GM19452 (cell line): Measurements from ENCODE around the gene ATP2B1.
"Not testable (repeated sequence)": the region's sequence is repeated elsewhere in the genome, so short reads cannot be mapped to it uniquely, and the experiment has no call there.

ENCODE experiments used
- ATAC-seq: cut with Tn5 transposase; IDR thresholded peaks from one replicate; pipeline ENCODE4 v1.9.1; 2021; ENCODE audit not compliant: unreplicated experiment

The ATP2B1 gene

GRCh38 chr12:89708565-89709156 is at the start of gene ATP2B1:
ATP2B1 (minus strand) TSS chr12:89708838; CDS start chr12:89655886, 52,952 bp downstream.
- peak; percentile 53 for ATAC-seq

GRCh38 chr12:89757987-89758386 is 49.3 kb upstream of the ATP2B1 start:
- not testable (repeated sequence) for ATAC-seq

- peak; percentile 88 for ATAC-seq
Observed at GRCh38 chr12:89756585-89757398, 48.2 kb upstream of the ATP2B1 start.

- ATAC-seq, result peak; percentile 25
Observed at GRCh38 chr12:89756194-89756584, 47.6 kb upstream of the ATP2B1 start.

GRCh38 chr12:89753997-89754396 is 45.4 kb upstream of the ATP2B1 start:
- no peak for ATAC-seq

- ATAC-seq, result peak; percentile 44
Observed at GRCh38 chr12:89752341-89752740, 43.7 kb upstream of the ATP2B1 start.

GRCh38 chr12:89750389-89751351 is 42.0 kb upstream of the ATP2B1 start:
- no peak for ATAC-seq

- no peak for ATAC-seq
Observed at GRCh38 chr12:89748791-89749190, 40.2 kb upstream of the ATP2B1 start.

GRCh38 chr12:89745286-89745685 is 36.6 kb upstream of the ATP2B1 start:
- no peak for ATAC-seq

GRCh38 chr12:89742337-89743022 is 33.8 kb upstream of the ATP2B1 start:
- no peak for ATAC-seq

- no peak for ATAC-seq
Observed at GRCh38 chr12:89740943-89741342, 32.3 kb upstream of the ATP2B1 start.

- ATAC-seq, result no peak
Observed at GRCh38 chr12:89736995-89737394, 28.4 kb upstream of the ATP2B1 start.

GRCh38 chr12:89733579-89734201 is 25.1 kb upstream of the ATP2B1 start:
- ATAC-seq, result no peak

- ATAC-seq, result no peak
Observed at GRCh38 chr12:89732522-89732921, 23.9 kb upstream of the ATP2B1 start.

GRCh38 chr12:89731614-89732013 is 23.0 kb upstream of the ATP2B1 start:
- ATAC-seq, result no peak

- no peak for ATAC-seq
Observed at GRCh38 chr12:89731089-89731488, 22.5 kb upstream of the ATP2B1 start.

- ATAC-seq, result no peak
Observed at GRCh38 chr12:89729946-89730459, 21.4 kb upstream of the ATP2B1 start.

GRCh38 chr12:89723276-89723675 is 14.6 kb upstream of the ATP2B1 start:
- no peak for ATAC-seq

- peak; percentile 89 for ATAC-seq
Observed at GRCh38 chr12:89721291-89721987, 12.8 kb upstream of the ATP2B1 start.
